Stimulated activated CD8-positive, alpha-beta memory T cell treated with anti-CD3 and anti-CD28 coated beads, Interleukin-15, amount 100 ng/mL, for 4 hours (primary cell): ENCODE data around the gene ARID5B.
"Not testable (repeated sequence)": the region's sequence is repeated elsewhere in the genome, so short reads cannot be mapped to it uniquely, and the experiment has no call there.

Experiments
- DNase-seq, 2 donors: peaks; one replicate each; pipeline ENCODE4 v3.0.0-alpha.2; 2020; ENCODE audit warnings: low read depth in 2 of 2

ARID5B gene

GRCh38 chr10:61964059-61964709 is 62.7 kb downstream of the ARID5B start:
- DNase-seq = no peak

GRCh38 chr10:61964949-61965702 is 63.6 kb downstream of the ARID5B start:
- DNase-seq = no peak

- DNase-seq = no peak
Measured at GRCh38 chr10:61965703-61966395, 64.3 kb downstream of the ARID5B start.

GRCh38 chr10:61967298-61967697 is 65.8 kb downstream of the ARID5B start:
- no peak for DNase-seq

- DNase-seq = no peak
Measured at GRCh38 chr10:61970182-61971002, 68.9 kb downstream of the ARID5B start.

- DNase-seq = no peak
Measured at GRCh38 chr10:61971003-61971325, 69.5 kb downstream of the ARID5B start.

GRCh38 chr10:61973169-61973568 is 71.7 kb downstream of the ARID5B start:
- no peak for DNase-seq

GRCh38 chr10:61973906-61974305 is 72.4 kb downstream of the ARID5B start:
- no peak for DNase-seq

- DNase-seq = no peak
Measured at GRCh38 chr10:61974601-61975390, 73.3 kb downstream of the ARID5B start.

GRCh38 chr10:61975391-61975932 is 74.0 kb downstream of the ARID5B start:
- no peak for DNase-seq

- not testable (repeated sequence) for DNase-seq
Measured at GRCh38 chr10:61976951-61977721, 75.6 kb downstream of the ARID5B start.

- DNase-seq = no peak
Measured at GRCh38 chr10:61978965-61979364, 77.5 kb downstream of the ARID5B start.

- no peak for DNase-seq
Measured at GRCh38 chr10:61981460-61981859, 80.0 kb downstream of the ARID5B start.

GRCh38 chr10:61983255-61983654 is 81.8 kb downstream of the ARID5B start:
- no peak for DNase-seq

- no peak for DNase-seq
Measured at GRCh38 chr10:61984803-61985418, 83.4 kb downstream of the ARID5B start.

GRCh38 chr10:61985715-61986114 is 84.2 kb downstream of the ARID5B start:
- DNase-seq = no peak

GRCh38 chr10:61986382-61986781 is 84.9 kb downstream of the ARID5B start:
- no peak for DNase-seq

- DNase-seq = no peak
Measured at GRCh38 chr10:61986788-61987492, 85.4 kb downstream of the ARID5B start.

- no peak for DNase-seq
Measured at GRCh38 chr10:61987537-61987936, 86.0 kb downstream of the ARID5B start.
